MCF 10A (cell line): ENCODE results near the gene ASPHD2. TPM values are rescaled to one million over a fixed set of nuclear protein-coding genes. Genes with fewer than 3 reads are reported as not detected.

ENCODE experiments used
- BruUV-seq: library from RNA; stranded (reverse); fragments of 400-500 nt; replicated peaks from 2 replicates; lab custom pipeline; 2021; lab: Mats Ljungman, UMichigan
- CTCF ChIA-PET: fragments of 300-600 bp; sonication (Branson Sonifier 250); formaldehyde crosslinking; extraction: SDS; loops from one replicate; lab custom pipeline; 2021; ENCODE audit warnings: antibody characterized with exemption, inconsistent platforms; lab: Yijun Ruan, JAX
- POLR2A ChIA-PET: fragments of 300-600, 350-650 bp; sonication (Branson Sonifier 250); formaldehyde crosslinking; extraction: SDS; loops from one replicate; lab custom pipeline; 2020; ENCODE audit warnings: antibody characterized with exemption, inconsistent platforms; lab: Yijun Ruan, JAX
- DNase-seq: peaks from one replicate; pipeline ENCODE4 v3.0.0-alpha.2; 2018; ENCODE audit not compliant: unreplicated experiment
- H3K27ac Mint-ChIP-seq: one replicate; pipeline ENCODE4 v1.8.0; 2022; ENCODE audit warnings: mild to moderate bottlenecking, low read depth, mixed read lengths; ENCODE audit not compliant: unreplicated experiment
- H3K27me3 Mint-ChIP-seq: one replicate; pipeline ENCODE4 v1.8.0; 2022; ENCODE audit warnings: mixed read lengths; ENCODE audit not compliant: insufficient read depth, unreplicated experiment
- H3K36me3 Mint-ChIP-seq: one replicate; pipeline ENCODE4 v1.8.0; 2022; ENCODE audit warnings: mild to moderate bottlenecking, moderate library complexity, mixed read lengths; ENCODE audit not compliant: insufficient read depth, unreplicated experiment
- H3K4me1 Mint-ChIP-seq: one replicate; pipeline ENCODE4 v1.8.0; 2022; ENCODE audit warnings: mixed read lengths; ENCODE audit not compliant: insufficient read depth, unreplicated experiment
- H3K4me3 Mint-ChIP-seq: one replicate; pipeline ENCODE4 v1.8.0; 2022; ENCODE audit warnings: mild to moderate bottlenecking, moderate library complexity, mixed read lengths; ENCODE audit not compliant: unreplicated experiment
- H3K9me3 Mint-ChIP-seq: one replicate; pipeline ENCODE4 v1.8.0; 2022; ENCODE audit warnings: mixed read lengths; ENCODE audit not compliant: unreplicated experiment
- CTCF ChIP-seq: fragments of 200-600 bp; IDR thresholded peaks from one replicate; pipeline ENCODE4 v1.8.0; 2022; ENCODE audit warnings: antibody characterized with exemption, mild to moderate bottlenecking; ENCODE audit not compliant: unreplicated experiment
- intact Hi-C: fragments of 100-400 bp; cut with micrococcal nuclease; formaldehyde crosslinking; loops from 2 replicates; pipeline ENCODE4 v1.14.1; 2022
- total RNA-seq: library from RNA; stranded (reverse); gene quantifications from 2 replicates; pipeline ENCODE4 v1.2.3, GENCODE V29; 2022

Gene ASPHD2
- total RNA-seq, 1 experiment from 2014 or later: 4.8 TPM

GRCh38 chr22:26482161-26482560 lies 53.1 kb downstream of the ASPHD2 start:
- no TSS peak for BruUV-seq
- Mint-ChIP-seq H3K27me3 (no peaks in the 10 kb centered on the region), H3K4me3 (peak overlapping the region; percentile 95), H3K4me1 (peaks cover 63% of the 10 kb centered on the region), H3K9me3 (no peaks in the 10 kb centered on the region), H3K27ac (peak overlapping the region; percentile 99), H3K36me3 (peaks cover 17% of the 10 kb centered on the region)
- ChIA-PET POLR2A (interaction anchor here (0.9 to 6.1 kb wide), 9 partner anchors 9 to 183 kb away, joined by 3 to 62 read pairs (median 7); partner anchors contain the start of gene TFIP11), CTCF (interaction anchor here (1.0 to 1.9 kb wide), 6 partner anchors 8 to 118 kb away, joined by 3 to 12 read pairs (median 6); no protein-coding TSS in a partner anchor)
- DNase-seq: no peak
- intact Hi-C loops: no loop called here
- no peak for TF ChIP-seq CTCF

GRCh38 chr22:26483043-26483438 lies 54.0 kb downstream of the ASPHD2 start:
- Mint-ChIP-seq H3K4me3 (peak overlapping the region; percentile 95), H3K9me3 (no peaks in the 10 kb centered on the region), H3K4me1 (peaks cover 54% of the 10 kb centered on the region), H3K27ac (peak overlapping the region; percentile 99), H3K27me3 (no peaks in the 10 kb centered on the region), H3K36me3 (peaks cover 15% of the 10 kb centered on the region)
- BruUV-seq: TSS peak; percentile 53
- DNase-seq: no peak
- ChIA-PET POLR2A (interaction anchor here (0.6 to 6.1 kb wide), 21 partner anchors 8 to 1494 kb away, joined by 3 to 62 read pairs (median 4); partner anchors contain the start of gene TFIP11), CTCF (interaction anchor here (0.6 to 1.9 kb wide), 9 partner anchors 9 to 172 kb away, joined by 3 to 8 read pairs (median 4); no protein-coding TSS in a partner anchor)
- intact Hi-C loops: no loop called here
- no peak for TF ChIP-seq CTCF

DNA sequence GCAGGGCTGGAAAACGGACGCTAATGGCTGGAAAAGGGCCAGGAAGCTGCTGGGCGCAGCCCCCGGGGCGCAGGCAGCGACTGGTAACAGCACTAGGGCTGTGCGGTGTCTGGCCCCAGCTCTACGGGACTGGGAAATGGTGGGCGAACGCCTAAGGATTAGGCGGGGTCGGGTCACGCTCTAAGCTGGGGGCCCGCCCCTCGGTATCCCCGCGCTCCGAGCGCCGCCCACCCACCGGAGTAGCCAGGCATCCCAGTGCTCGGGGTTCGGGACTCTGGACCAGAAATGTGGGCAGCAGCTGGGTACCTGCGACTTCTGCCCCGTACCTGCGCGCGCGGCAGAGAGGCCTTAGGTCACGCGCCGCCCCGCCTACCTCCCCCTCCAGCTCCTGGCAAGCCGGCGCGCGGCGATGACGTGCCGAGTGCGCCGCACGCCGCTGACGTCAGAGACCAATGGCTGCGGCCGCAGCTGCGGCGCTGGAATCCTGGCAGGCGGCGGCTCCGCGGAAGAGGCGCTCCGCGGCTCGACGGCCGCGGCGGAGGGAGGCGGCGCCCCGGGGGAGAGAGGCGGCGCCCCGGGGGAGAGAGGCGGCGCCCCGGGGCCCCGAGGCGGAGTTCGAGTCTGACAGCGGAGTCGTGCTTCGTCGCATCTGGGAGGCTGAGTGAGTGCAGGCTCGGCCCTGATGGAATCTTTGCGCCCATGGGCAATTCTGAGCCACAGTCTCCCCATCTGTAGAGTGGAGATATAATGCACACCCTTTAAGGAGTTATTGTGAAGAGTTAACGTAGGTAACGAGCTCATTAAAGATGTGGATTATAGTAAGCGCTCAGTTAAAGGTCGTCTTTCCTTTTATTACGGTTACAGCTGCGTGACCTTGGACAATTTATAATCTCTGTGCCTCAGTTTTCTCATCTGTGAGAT lies 54.6 kb downstream of the ASPHD2 start, which contains the start of the genes HPS4 and SRRD:
HPS4 (minus strand) TSS at position 345 of the 921 bp plus-strand sequence. CDS start 2,021 bp downstream, outside the sequence.
SRRD (plus strand) TSS at position 439 of the 921 bp plus-strand sequence; CDS start at position 453, 14 bp downstream.
- DNase-seq: peak; percentile 88

More for the DNA sequence above, 54.6 kb downstream of the ASPHD2 start, which contains the start of the genes HPS4 and SRRD:
- Mint-ChIP-seq H3K36me3 (peaks cover 20% of the 10 kb centered on the region), H3K27ac (peak within 1 kb of the TSS; percentile 99), H3K27me3 (no peaks in the 10 kb centered on the region), H3K4me3 (peak within 1 kb of the TSS; percentile 95), H3K9me3 (no peaks in the 10 kb centered on the region), H3K4me1 (peaks cover 51% of the 10 kb centered on the region)
- no TSS peak for BruUV-seq
- ChIA-PET POLR2A (interaction anchor here (0.6 to 6.1 kb wide), 28 partner anchors 8 to 1494 kb away, joined by 3 to 62 read pairs (median 4); partner anchors contain the start of genes PITPNB, TFIP11 and TPST2), CTCF (interaction anchor here (0.5 to 2.8 kb wide), 16 partner anchors 8 to 1506 kb away, joined by 3 to 9 read pairs (median 4); no protein-coding TSS in a partner anchor)
- no peak for TF ChIP-seq CTCF
- intact Hi-C loops: no loop called here
